ENCODE measurements around the gene BEST4.

Gene BEST4

GRCh38 chr1:44828003-44828651 lies 40.2 kb upstream of the BEST4 start:
- no peak for TF ChIP-seq ZNF768 (tag by site-specific recombination; IDR thresholded peaks at IDR 0.05)
- no peak for TF ChIP-seq ZNF221 (tag by site-specific recombination; IDR thresholded peaks at IDR 0.05; ENCODE audit: borderline replicate concordance)
- TF ChIP-seq ZNF426 (tag by site-specific recombination; IDR thresholded peaks at IDR 0.05): no peak
- no peak for TF ChIP-seq ZBTB20 (tag by site-specific recombination; IDR thresholded peaks at IDR 0.05)
- TF ChIP-seq KLF16 (tag by site-specific recombination; IDR thresholded peaks at IDR 0.05): no peak
- no peak for TF ChIP-seq WT1 (tag by site-specific recombination; IDR thresholded peaks at IDR 0.05)
- no peak for TF ChIP-seq ZNF148 (tag by site-specific recombination; IDR thresholded peaks at IDR 0.05; ENCODE audit: borderline replicate concordance)
- no peak for TF ChIP-seq SALL2 (tag by site-specific recombination; IDR thresholded peaks at IDR 0.05; ENCODE audit: borderline replicate concordance)
- POLR2A ChIA-PET: interaction anchor here (1.4 kb wide), 1 partner anchor 15 kb away, joined by 3 read pairs; the partner anchor contains the start of gene PTCH2
- peaks cover 0 to 32% of the 10 kb centered on the region in 2 experiments; a peak in 1 of 3 replicates for H3K36me3 ChIP-seq (ENCODE audit: control insufficient read depth in 2 of 2, insufficient read depth in 1 of 2, low read length in 2 of 2)
- no peak overlapping the region for H3K27ac ChIP-seq (ENCODE audit: extremely low read depth, low read depth, low read length)
- no peak overlapping the region for H3K4me3 ChIP-seq (ENCODE audit: low read depth, low read length)
- H3K4me1 ChIP-seq (ENCODE audit: control insufficient read depth, insufficient read depth, low read length): peaks cover 11% of the 10 kb centered on the region
- CTCF ChIA-PET: interaction anchor here (0.9 kb wide), 1 partner anchor 36 kb away, joined by 5 read pairs; no protein-coding TSS in a partner anchor
- no peaks in the 10 kb centered on the region for H3K9me3 ChIP-seq (ENCODE audit: control insufficient read depth, insufficient read depth, low read depth, low read length)

DNA sequence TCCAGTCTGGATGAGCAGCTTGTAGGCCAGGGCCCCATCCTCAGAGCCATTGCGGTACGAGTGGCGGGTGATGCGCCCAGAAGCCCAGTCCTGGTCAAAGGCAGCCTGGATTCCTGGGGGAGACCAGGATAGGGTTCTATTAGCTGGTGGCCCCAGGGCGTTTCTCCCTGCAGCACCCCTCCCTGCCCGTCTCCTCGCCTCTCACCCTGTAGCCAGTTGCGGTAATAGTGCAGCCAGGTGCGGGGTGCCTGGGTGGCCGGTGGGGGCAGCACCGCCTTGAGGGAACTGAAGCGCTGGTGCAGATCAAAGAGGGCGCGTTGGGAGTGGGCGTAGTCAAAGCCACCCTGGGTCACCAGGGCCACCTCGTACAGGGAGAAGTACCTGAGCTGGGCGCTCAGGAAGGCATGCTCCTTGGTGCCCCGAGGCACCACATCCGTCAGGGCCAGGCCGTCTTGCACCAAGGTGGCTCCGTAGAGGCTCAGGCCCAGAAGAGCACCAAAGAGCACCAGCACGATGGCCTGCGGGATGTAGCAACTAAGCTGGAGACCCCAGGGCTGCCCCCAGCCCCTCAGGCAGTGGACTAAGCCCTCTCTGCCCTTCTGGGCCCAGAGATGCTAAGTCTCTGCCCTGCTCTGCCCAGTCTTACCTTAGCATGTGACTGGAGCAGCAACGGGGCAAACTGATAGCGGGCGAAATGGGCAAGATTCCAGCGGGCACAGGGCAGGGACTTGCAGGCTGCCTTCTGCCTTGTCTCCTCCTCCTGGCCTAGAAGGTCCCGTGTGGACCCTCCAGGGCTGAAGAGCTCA lies 39.4 kb upstream of the BEST4 start:
- ChIA-PET CTCF (interaction anchor here (0.9 to 2.5 kb wide), 3 partner anchors 8 to 36 kb away, joined by 4 to 6 read pairs (median 5); partner anchors contain the start of gene PLK3), POLR2A (interaction anchor here (1.4 kb wide), 1 partner anchor 15 kb away, joined by 3 read pairs; the partner anchor contains the start of gene PTCH2)
- Histone ChIP-seq H3K4me1 (ENCODE audit: control insufficient read depth, insufficient read depth, low read length) (peaks cover 11% of the 10 kb centered on the region), H3K27ac (ENCODE audit: extremely low read depth, low read depth, low read length) (no peak overlapping the region), H3K36me3 (ENCODE audit: control insufficient read depth in 2 of 2, insufficient read depth in 1 of 2, low read length in 2 of 2) (peaks cover 0 to 32% of the 10 kb centered on the region in 2 experiments; a peak in 1 of 3 replicates), H3K4me3 (ENCODE audit: low read depth, low read length) (no peak overlapping the region), H3K9me3 (ENCODE audit: control insufficient read depth, insufficient read depth, low read depth, low read length) (no peaks in the 10 kb centered on the region)
- TF ChIP-seq ZNF473 (tag by site-specific recombination; IDR thresholded peaks at IDR 0.05): no peak

GRCh38 chr1:44826375-44827196 lies 38.6 kb upstream of the BEST4 start:
- Histone ChIP-seq H3K36me3 (ENCODE audit: control insufficient read depth in 2 of 2, insufficient read depth in 1 of 2, low read length in 2 of 2) (peaks cover 0 to 32% of the 10 kb centered on the region in 2 experiments; a peak in 1 of 3 replicates), H3K4me1 (ENCODE audit: control insufficient read depth, insufficient read depth, low read length) (peaks cover 8% of the 10 kb centered on the region), H3K9me3 (ENCODE audit: control insufficient read depth, insufficient read depth, low read depth, low read length) (no peaks in the 10 kb centered on the region), H3K4me3 (ENCODE audit: low read depth, low read length) (no peak overlapping the region), H3K27ac (ENCODE audit: extremely low read depth, low read depth, low read length) (no peak overlapping the region)
- POLR2A ChIA-PET: interaction anchor here (1.4 kb wide), 1 partner anchor 16 kb away, joined by 3 read pairs; the partner anchor contains the start of gene PTCH2
- CTCF ChIA-PET: interaction anchor here (1.6 to 2.5 kb wide), 2 partner anchors 9 to 26 kb away, joined by 4 to 6 read pairs; partner anchors contain the start of gene PLK3
- TF ChIP-seq ZNF776 (tag by site-specific recombination; IDR thresholded peaks at IDR 0.05; ENCODE audit: borderline replicate concordance) (no peak), ZNF404 (tag by site-specific recombination; IDR thresholded peaks at IDR 0.05) (no peak), GFI1B (tag by site-specific recombination; IDR thresholded peaks at IDR 0.05) (no peak), ZXDB (tag by site-specific recombination; IDR thresholded peaks at IDR 0.05) (no peak), ZFHX2 (tag by site-specific recombination; conservative IDR thresholded peaks at IDR 0.05) (peak; percentile 46; the same call in 1 of the 2 replicates), REST (tag by site-specific recombination; IDR thresholded peaks at IDR 0.05) (no peak), ZBTB17 (tag by site-specific recombination; IDR thresholded peaks at IDR 0.05) (no peak), ZNF311 (tag by site-specific recombination; IDR thresholded peaks at IDR 0.05; ENCODE audit: borderline replicate concordance) (no peak), ZNF548 (tag by site-specific recombination; IDR thresholded peaks at IDR 0.05) (no peak), ZNF701 (tag by site-specific recombination; IDR thresholded peaks at IDR 0.05) (no peak), ZNF658 (tag by site-specific recombination; IDR thresholded peaks at IDR 0.05) (no peak), ZBTB48 (tag by site-specific recombination; IDR thresholded peaks at IDR 0.05) (no peak), GLIS1 (tag by site-specific recombination; IDR thresholded peaks at IDR 0.05) (peak; percentile 90), GLIS2 (tag by site-specific recombination; IDR thresholded peaks at IDR 0.05) (0 out of 2 replicates have a peak, but pooled peaks have one; percentile 45)

Measured in HEK293 (cell line).